B cell (primary cell): ENCODE results near the gene FEM1B. TPM values are rescaled to one million over a fixed set of nuclear protein-coding genes. Genes with fewer than 3 reads are reported as not detected.

ENCODE experiments used
- ATAC-seq: fragments of 200-7000 bp; cut with Tn5 transposase; one replicate; pipeline ENCODE4 v1.10.0; 2021; ENCODE audit warnings: low read depth, mild to moderate bottlenecking, moderate number of reproducible peaks, moderate library complexity
- CTCF ChIA-PET: fragments of 350-600 bp; sonication (Branson Sonifier 250); formaldehyde crosslinking; loops from one replicate; lab custom pipeline; 2021; ENCODE audit warnings: antibody characterized with exemption, inconsistent platforms; lab: Charles Lee
- POLR2A ChIA-PET: fragments of 350-600 bp; sonication (Branson Sonifier 250); formaldehyde crosslinking; loops from one replicate; lab custom pipeline; 2021; ENCODE audit warnings: antibody characterized with exemption; lab: Charles Lee
- DNase-seq: peaks from one replicate; pipeline ENCODE4 v3.0.0; 2013
- H2AFZ ChIP-seq: 2 replicates; pipeline ENCODE4 v1.6.1; 2012; ENCODE audit warnings: mild to moderate bottlenecking, low read depth, low read length; ENCODE audit not compliant: insufficient read depth, poor library complexity, severe bottlenecking
- H3K27ac ChIP-seq, 2 donors: 1 replicate in 1 of 2; 2 replicates in 1 of 2; pipeline ENCODE4 v1.5.1; 2012 to 2013; ENCODE audit warnings: low read length in 2 of 2, mild to moderate bottlenecking in 2 of 2, moderate library complexity in 1 of 2
- H3K27me3 ChIP-seq, 4 experiments: fragments of 200-600 bp in 1 of 4; sonication (generic) in 1 of 4; replicated peaks in 1 of 4; 1 replicate in 2 of 4; 2 replicates in 2 of 4; pipeline versions ENCODE4 v1.6.1 to v1.7.0; 2013 to 2016; ENCODE audit warnings: low read length in 3 of 4, mild to moderate bottlenecking in 2 of 4, mixed read lengths in 1 of 4, moderate library complexity in 1 of 4; ENCODE audit not compliant: insufficient read depth in 4 of 4, control insufficient read depth in 3 of 4; ENCODE audit errors: control extremely low read depth in 1 of 4
- H3K36me3 ChIP-seq, 2 experiments: replicated peaks in 1 of 2; 1 replicate in 1 of 2; 2 replicates in 1 of 2; pipeline versions ENCODE4 v1.6.1 to v1.7.1; 2013; ENCODE audit warnings: low read length in 1 of 2; ENCODE audit not compliant: insufficient read depth in 2 of 2, control insufficient read depth in 1 of 2; ENCODE audit errors: control extremely low read depth in 1 of 2, extremely low read depth in 1 of 2
- H3K4me1 ChIP-seq, 2 donors: fragments of 200-600 bp in 1 of 2; sonication (generic) in 1 of 2; 1 replicate in 1 of 2; 2 replicates in 1 of 2; pipeline versions ENCODE4 v1.5.1 to v1.6.1; 2013 to 2017; ENCODE audit warnings: low read length in 2 of 2; ENCODE audit not compliant: control insufficient read depth in 2 of 2, insufficient read depth in 2 of 2
- H3K4me2 ChIP-seq: replicated peaks from 2 replicates; pipeline ENCODE3; 2012; ENCODE audit warnings: mild to moderate bottlenecking, low read depth, low read length; ENCODE audit not compliant: poor library complexity, severe bottlenecking
- H3K4me3 ChIP-seq, 5 experiments: fragments of 200-600 bp in 1 of 5; sonication (generic) in 1 of 5; 1 replicate in 3 of 5; 2 replicates in 2 of 5; pipeline versions ENCODE4 v1.5.1 to v1.7.0; 2011 to 2016; ENCODE audit warnings: low read length in 4 of 5, mild to moderate bottlenecking in 4 of 5, low read depth in 2 of 5, control low read depth in 1 of 5, moderate library complexity in 1 of 5; ENCODE audit not compliant: insufficient read depth in 1 of 5; ENCODE audit errors: control extremely low read depth in 1 of 5, extremely low read depth in 1 of 5
- H3K79me2 ChIP-seq: fragments of 200-600 bp; sonication (generic); one replicate; pipeline ENCODE4 v1.6.0; 2016; ENCODE audit warnings: low read length; ENCODE audit not compliant: control insufficient read depth, insufficient read depth
- H3K9ac ChIP-seq: fragments of 200-600 bp; sonication (generic); 2 replicates; pipeline ENCODE4 v1.6.1; 2017; ENCODE audit warnings: mild to moderate bottlenecking, low read length, moderate library complexity
- H3K9me3 ChIP-seq, 3 donors: one replicate each; pipeline versions ENCODE4 v1.6.1 to v1.7.1; 2013; ENCODE audit warnings: low read length in 2 of 3; ENCODE audit not compliant: control insufficient read depth in 2 of 3, insufficient read depth in 1 of 3; ENCODE audit errors: control extremely low read depth in 1 of 3
- H4K20me1 ChIP-seq: 2 replicates; pipeline ENCODE4 v1.6.0; 2012; ENCODE audit warnings: mild to moderate bottlenecking, low read length; ENCODE audit not compliant: insufficient read depth, control insufficient read depth, poor library complexity, severe bottlenecking
- H3K27ac Mint-ChIP-seq: one replicate; pipeline ENCODE4 v1.8.0; 2021; ENCODE audit warnings: mixed read lengths
- H3K27me3 Mint-ChIP-seq: one replicate; pipeline ENCODE4 v1.8.0; 2021; ENCODE audit warnings: mixed read lengths
- H3K4me1 Mint-ChIP-seq: one replicate; pipeline ENCODE4 v1.8.0; 2021; ENCODE audit warnings: mixed read lengths
- H3K4me3 Mint-ChIP-seq: one replicate; pipeline ENCODE4 v1.8.0; 2021; ENCODE audit warnings: mixed read lengths
- H3K9me3 Mint-ChIP-seq: one replicate; pipeline ENCODE4 v1.8.0; 2022; ENCODE audit warnings: mixed read lengths; ENCODE audit not compliant: insufficient read depth
- EZH2 ChIP-seq: IDR thresholded peaks from 2 replicates; pipeline ENCODE4 v1.6.1; 2012; ENCODE audit warnings: borderline replicate concordance, low read depth, mild to moderate bottlenecking, moderate library complexity, low read length; ENCODE audit not compliant: insufficient read depth, poor library complexity, severe bottlenecking
- WGBS: methylation state at CpG from one replicate; pipeline ENCODE4 v1.1.5; 2013; ENCODE audit warnings: missing lambda C conversion rate; ENCODE audit not compliant: insufficient coverage; 5-methylcytosine and 5-hydroxymethylcytosine counted together
- intact Hi-C: fragments of 100-400 bp; cut with micrococcal nuclease; formaldehyde crosslinking; loops from one replicate; pipeline ENCODE4 v1.10.0; 2022
- polyA plus RNA-seq: library from polyadenylated mRNA; depleted of rRNA; stranded (reverse); fragments of >200 nt; gene quantifications from 2 replicates; pipeline ENCODE4 v1.2.3, GENCODE V29; 2012
- total RNA-seq, 2 donors: library from RNA; stranded (reverse); fragments of 120-200 nt in 1 of 2; gene quantifications; 1 replicate in 1 of 2; 2 replicates in 1 of 2; pipeline versions ENCODE4 v1.2.3 to v1.2.4, GENCODE V29; 2013 to 2022
- TF ChIP-seq, protein P1 (sequence below): fragments of 200-600 bp; IDR thresholded peaks from one replicate; pipeline ENCODE4 v1.8.0; 2022; ENCODE audit warnings: antibody characterized with exemption, mild to moderate bottlenecking

The FEM1B gene
- total and polyA plus RNA-seq, 2 donors (not counting 1 experiment from before 2014, with no cell fraction given) = 13.8 to 52.4 TPM

- TF ChIP-seq, protein P1, sequence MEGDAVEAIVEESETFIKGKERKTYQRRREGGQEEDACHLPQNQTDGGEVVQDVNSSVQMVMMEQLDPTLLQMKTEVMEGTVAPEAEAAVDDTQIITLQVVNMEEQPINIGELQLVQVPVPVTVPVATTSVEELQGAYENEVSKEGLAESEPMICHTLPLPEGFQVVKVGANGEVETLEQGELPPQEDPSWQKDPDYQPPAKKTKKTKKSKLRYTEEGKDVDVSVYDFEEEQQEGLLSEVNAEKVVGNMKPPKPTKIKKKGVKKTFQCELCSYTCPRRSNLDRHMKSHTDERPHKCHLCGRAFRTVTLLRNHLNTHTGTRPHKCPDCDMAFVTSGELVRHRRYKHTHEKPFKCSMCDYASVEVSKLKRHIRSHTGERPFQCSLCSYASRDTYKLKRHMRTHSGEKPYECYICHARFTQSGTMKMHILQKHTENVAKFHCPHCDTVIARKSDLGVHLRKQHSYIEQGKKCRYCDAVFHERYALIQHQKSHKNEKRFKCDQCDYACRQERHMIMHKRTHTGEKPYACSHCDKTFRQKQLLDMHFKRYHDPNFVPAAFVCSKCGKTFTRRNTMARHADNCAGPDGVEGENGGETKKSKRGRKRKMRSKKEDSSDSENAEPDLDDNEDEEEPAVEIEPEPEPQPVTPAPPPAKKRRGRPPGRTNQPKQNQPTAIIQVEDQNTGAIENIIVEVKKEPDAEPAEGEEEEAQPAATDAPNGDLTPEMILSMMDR = no peak
- TF ChIP-seq EZH2 = no peak
- Histone ChIP-seq H3K4me2 (peak overlapping the region; percentile 95), H3K27ac (peak overlapping the region; percentile 96), H4K20me1 (peaks cover 23% of the 10 kb centered on the region), H3K4me3 (peak overlapping the region; percentile 73 to 89 (median 79)), H3K27me3 (no peaks in the 10 kb centered on the region), H3K9ac (peak overlapping the region; percentile 96), H3K79me2 (peaks cover 35% of the 10 kb centered on the region), H2AFZ (peak overlapping the region; percentile 99), H3K36me3 (no peaks in the 10 kb centered on the region), H3K4me1 (peaks cover 33 to 35% of the 10 kb centered on the region in 2 donors), H3K9me3 (no peaks in the 10 kb centered on the region)
- ChIA-PET CTCF (interaction anchor here (1.4 to 2.3 kb wide), 2 partner anchors 30 to 1772 kb away, joined by 4 to 14 read pairs; partner anchors contain the start of genes RPL4 and ZWILCH), POLR2A (interaction anchor here (0.6 to 3.5 kb wide), 2 partner anchors 48 to 542 kb away, joined by 3 to 26 read pairs; partner anchors contain the start of gene CLN6)
- H3K27ac Mint-ChIP-seq = peak overlapping the region; percentile 98
- DNase-seq (no peak), ATAC-seq (no peak)
- H3K9me3 Mint-ChIP-seq = no peaks in the 10 kb centered on the region
- peaks cover 47% of the 10 kb centered on the region for H3K4me1 Mint-ChIP-seq
- intact Hi-C loops = loop anchor here (1.0 to 5.0 kb wide), 6 partner anchors 47 to 734 kb away; partner anchors contain the start of genes CLN6, MAP2K5 and PIAS1
- 75% methylated on average over 2 of the region's 3 CpGs for WGBS
- H3K27me3 Mint-ChIP-seq = no peaks in the 10 kb centered on the region
- peak overlapping the region; percentile 98 for H3K4me3 Mint-ChIP-seq
Measured at GRCh38 chr15:68276668-68277067, 877 bp upstream of the FEM1B start.

GRCh38 chr15:68277131-68277602, 378 bp upstream of the FEM1B start:
- ChIA-PET CTCF (interaction anchor here (0.7 to 2.3 kb wide), 8 partner anchors 9 to 1772 kb away, joined by 3 to 14 read pairs (median 4); partner anchors contain the start of genes CLN6, RPL4 and ZWILCH), POLR2A (interaction anchor here (0.6 to 3.5 kb wide), 9 partner anchors 48 to 543 kb away, joined by 3 to 26 read pairs (median 4); partner anchors contain the start of genes ANP32A, CLN6 and PIAS1)
- peak; percentile 3 for ATAC-seq
- H4K20me1 ChIP-seq = peaks cover 28% of the 10 kb centered on the region
- peak overlapping the region; percentile 95 for H3K4me2 ChIP-seq
- H3K4me1 Mint-ChIP-seq = peaks cover 52% of the 10 kb centered on the region
- no peaks in the 10 kb centered on the region for H3K27me3 ChIP-seq
- peak overlapping the region; percentile 96 for H3K27ac ChIP-seq
- WGBS = 3% methylated on average over 21 of the region's 25 CpGs
- H3K4me1 ChIP-seq = peaks cover 38 to 40% of the 10 kb centered on the region in 2 donors
- H3K4me3 ChIP-seq = peak overlapping the region; percentile 73 to 89 (median 79)
- no peak for DNase-seq
- no peaks in the 10 kb centered on the region for H3K36me3 ChIP-seq
- H3K27me3 Mint-ChIP-seq = no peaks in the 10 kb centered on the region
- H2AFZ ChIP-seq = peak overlapping the region; percentile 99
- H3K9ac ChIP-seq = peak overlapping the region; percentile 96
- peaks cover 40% of the 10 kb centered on the region for H3K79me2 ChIP-seq
- peak overlapping the region; percentile 98 for H3K4me3 Mint-ChIP-seq
- TF ChIP-seq EZH2 = no peak
- TF ChIP-seq, protein P1 = no peak
- H3K27ac Mint-ChIP-seq = peak overlapping the region; percentile 98
- intact Hi-C loops = loop anchor here (1.0 to 5.0 kb wide), 6 partner anchors 48 to 735 kb away; partner anchors contain the start of genes CLN6, MAP2K5 and PIAS1
- H3K9me3 ChIP-seq = no peaks in the 10 kb centered on the region
- H3K9me3 Mint-ChIP-seq = no peaks in the 10 kb centered on the region
